GM19035 (cell line): ENCODE results near the gene SEL1L3.

Source experiments
- ATAC-seq: cut with Tn5 transposase; IDR thresholded peaks from one replicate; pipeline ENCODE4 v1.9.1; 2021; ENCODE audit not compliant: unreplicated experiment

The SEL1L3 gene

DNA sequence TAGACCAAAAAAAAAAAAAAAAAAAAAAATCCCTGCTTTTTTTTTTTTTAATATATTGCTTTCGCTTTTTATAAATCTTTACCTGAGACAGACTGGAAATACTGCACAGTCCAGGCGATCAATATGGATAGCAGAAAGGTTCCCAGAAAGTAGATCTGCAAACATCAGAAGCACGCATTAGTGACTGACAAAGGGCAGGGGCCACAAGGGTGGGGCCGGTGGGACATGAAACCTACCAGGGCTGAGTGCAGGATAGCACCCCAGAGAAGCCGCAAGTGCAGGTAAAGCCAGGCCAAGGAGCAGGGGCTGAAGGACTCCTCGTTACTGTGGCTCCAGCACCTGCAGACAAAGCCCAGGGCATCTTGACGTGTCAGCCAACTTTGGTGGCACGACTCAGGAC lies 105.3 kb downstream of the SEL1L3 start:
- no peak for ATAC-seq

DNA sequence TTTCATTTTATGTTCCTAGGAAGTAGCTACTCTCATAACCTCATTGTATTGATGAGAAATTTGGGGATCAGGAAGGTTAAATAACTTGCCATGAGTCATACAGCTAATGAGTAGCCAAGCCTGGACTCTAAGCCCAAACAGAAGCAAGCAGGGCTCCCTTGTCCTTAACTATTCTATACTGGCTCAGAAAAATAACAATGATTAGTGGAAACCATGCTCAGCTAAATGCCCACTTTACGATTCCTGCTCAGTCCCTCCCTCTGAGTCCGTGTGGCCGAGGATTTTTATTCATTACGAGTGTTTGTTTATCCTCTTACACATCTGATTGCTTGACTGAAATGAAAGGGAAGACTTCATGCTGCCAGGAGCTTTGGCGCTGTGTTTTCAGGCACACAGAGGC lies 106.3 kb downstream of the SEL1L3 start:
- no peak for ATAC-seq

DNA sequence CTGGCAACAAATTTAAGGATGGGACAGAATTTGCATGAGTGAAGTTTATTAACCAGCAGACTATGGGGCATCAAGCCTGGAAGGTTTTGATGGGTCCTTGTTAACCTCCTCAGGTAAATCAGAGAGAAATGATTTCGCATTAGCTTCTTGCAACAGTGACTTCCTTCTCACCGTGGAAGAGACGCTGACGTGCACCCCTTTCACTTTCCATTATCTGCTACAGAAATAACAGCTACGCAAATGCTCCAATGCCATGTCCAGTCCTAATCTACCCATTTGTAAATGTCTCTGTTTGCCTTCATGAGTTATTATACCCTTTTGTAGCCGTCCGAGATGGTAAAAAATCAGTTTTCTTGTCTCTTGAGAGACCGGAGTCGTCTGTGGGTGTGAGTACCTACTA lies 106.9 kb downstream of the SEL1L3 start:
- no peak for ATAC-seq

DNA sequence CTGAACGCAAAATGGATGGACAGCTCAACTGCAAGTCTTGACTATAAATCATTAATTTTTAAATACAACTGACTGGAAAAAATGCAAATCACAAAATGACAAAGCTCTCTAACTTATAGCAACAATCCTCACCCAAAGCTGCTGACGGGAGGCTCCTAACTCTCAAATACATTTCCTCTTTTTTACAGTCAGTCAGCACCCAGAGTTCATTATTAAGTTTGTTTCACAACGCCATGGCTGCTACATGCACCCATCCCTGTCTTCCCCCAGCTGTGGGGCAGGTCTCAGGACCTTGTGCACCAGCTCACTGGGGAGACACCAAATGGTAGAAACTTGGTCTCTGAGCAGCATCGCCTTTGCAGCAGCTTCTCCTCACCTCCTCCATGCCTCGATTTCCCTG lies 109.5 kb downstream of the SEL1L3 start:
- ATAC-seq, result no peak

DNA sequence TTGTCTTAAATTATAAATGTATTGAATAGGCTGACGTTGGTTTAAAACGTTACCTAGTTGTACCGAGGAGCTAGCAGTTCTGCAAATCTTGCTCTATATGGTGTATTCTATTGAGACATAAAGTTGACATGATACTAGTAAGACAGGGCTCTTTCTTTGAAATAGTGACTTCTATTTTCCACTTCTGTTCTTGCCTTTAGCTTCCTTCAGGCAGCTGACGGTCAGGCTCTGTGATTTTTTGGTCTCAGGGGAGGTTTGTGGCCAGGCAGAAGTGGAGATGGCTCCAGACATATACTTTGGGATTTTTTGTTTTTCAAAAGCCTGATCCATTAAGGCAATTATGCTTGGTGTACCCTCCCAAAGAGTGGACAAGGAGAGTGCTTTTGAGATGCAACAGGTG lies 111.9 kb downstream of the SEL1L3 start:
- no peak for ATAC-seq

DNA sequence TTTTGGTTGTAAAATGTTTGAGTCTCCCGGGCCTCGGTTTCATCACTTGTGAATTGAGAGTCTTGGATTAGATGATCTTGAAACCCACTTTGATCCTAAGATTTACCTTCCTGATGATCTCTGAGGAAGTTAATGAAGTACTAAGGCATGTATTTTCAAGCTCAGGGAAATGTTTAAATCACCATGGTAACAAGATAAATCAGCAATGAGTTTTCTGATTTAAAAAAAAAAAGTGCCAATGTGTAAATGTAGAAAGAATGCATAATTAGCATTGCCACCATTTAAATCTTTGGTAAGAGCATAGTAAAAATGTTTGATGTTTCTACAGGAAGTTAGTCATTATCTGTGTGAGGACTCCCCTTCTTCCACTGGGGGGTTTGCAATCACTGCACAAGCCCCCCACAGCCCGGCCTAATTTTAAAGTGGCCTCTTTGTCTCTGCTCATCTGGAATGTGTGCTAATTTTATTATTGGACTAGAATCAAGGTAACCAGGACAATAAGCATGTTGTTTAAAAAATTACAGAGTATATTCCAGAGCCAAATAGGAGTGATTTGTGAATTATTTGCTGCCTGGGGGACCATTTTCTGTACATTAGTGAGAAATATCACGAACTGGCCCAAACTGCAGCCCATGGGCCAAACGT lies 113.5 kb downstream of the SEL1L3 start:
- ATAC-seq, result no peak

DNA sequence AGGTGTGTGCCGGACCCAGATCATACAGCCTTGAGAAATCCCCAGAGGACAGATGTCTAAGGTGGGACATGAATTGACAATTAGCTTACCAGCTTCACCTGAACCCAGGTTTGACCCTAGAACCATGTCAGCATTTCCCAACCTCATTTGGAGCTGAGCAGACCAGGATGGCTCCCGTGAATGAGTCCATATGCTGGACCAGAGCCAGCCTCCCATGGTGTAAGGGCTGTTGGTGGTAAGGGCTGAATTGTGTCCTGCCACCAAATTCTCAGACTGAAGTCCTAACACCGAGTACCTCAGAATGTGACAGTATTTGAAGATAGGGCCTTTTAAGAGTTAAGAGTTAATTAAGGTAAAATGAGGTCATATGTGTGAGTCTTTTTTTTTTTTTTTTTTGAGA lies 118.8 kb downstream of the SEL1L3 start:
- ATAC-seq, result no peak

DNA sequence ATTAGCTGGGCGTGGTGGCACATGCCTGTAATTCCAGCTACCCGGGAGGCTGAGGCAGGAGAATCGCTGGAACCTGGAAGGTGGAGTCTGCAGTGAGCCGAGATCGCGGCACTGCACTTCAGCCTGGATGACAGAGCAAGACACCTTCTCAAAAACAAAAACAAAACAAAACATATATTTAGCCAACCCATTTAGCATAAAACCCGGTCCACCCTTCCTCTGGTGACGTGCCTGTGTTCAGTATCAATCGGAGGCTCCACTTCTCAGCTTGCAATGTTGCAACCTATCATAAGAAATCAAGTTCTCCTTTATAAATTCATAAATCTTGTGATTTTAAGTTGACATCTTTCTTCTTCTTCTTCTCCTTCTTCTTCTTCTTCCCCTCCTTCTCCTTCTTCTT lies 133.2 kb downstream of the SEL1L3 start:
- no peak for ATAC-seq

DNA sequence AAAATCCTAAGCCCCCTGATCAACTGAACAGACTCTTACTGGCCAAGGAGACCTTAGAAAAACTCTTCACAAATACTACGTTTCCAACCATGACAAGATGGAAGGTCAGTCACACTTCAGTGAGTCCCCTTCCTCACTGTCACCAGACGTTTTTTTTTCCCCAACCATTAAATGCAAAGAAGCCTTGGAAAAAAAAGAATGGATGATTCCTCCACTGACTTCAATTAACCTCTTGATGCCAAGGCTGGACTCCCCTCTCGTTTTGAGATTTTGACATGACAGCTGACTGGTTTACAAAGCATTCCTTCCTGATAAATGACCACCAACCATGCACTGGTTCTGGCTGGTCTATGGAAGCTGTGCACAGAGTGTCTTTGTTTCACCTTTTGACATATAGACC lies 133.9 kb downstream of the SEL1L3 start:
- ATAC-seq, result no peak

DNA sequence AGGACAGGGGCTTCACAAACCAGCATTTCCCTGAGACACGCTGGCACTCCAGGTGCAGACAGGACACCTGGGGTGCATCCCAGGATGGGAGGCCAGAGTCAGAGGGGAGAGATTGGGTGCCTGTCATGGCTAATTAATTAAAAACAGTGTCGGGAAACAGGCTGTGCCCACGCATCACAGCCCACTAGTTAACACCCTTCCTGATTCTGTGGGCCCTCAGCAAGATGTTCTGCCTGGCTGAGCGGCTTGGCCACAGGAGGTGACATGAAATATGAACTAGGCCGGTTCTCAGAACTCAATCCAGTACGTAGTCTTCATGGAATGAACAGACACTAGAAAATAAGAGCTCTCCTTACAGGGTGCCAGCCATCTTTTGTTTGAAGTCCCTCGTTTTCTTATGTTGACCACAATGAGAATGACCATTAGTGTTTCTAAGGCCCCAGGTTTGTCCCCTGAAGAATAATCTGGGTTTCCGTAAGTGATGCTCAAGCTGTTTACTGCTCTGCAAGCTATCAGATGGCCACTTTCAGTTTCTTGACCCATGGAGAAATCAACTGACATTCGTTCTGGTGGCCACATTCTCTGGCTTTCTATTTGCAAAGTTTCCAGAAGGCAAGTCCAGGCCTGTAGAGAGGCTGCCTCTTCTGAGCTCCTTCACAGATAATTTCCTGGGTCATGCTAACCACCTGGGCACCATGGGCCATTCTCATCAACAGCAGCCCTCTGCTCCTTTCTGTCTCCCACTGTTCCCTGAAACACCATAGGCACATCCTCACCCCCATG lies 134.9 kb downstream of the SEL1L3 start:
- peak; percentile 42 for ATAC-seq

DNA sequence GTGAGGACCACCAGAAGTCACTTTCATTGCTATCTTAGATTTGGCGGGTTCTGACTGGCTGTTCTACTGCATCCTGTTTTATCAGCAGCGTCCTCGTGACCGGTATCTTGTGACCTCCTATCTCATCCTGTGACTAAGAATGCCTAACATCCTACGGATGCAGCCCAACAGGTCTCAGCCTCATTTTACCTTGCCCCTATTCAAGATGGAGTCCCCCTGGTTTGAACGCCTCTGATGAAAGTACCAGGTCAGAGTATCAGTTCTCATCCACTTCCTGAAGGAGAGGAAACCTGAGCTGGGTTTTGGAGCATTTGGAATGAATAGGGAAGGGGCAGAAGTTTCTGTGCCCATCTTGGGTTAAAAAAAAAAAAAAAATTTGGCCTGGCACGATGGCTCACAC lies 136.9 kb downstream of the SEL1L3 start:
- ATAC-seq, result no peak

DNA sequence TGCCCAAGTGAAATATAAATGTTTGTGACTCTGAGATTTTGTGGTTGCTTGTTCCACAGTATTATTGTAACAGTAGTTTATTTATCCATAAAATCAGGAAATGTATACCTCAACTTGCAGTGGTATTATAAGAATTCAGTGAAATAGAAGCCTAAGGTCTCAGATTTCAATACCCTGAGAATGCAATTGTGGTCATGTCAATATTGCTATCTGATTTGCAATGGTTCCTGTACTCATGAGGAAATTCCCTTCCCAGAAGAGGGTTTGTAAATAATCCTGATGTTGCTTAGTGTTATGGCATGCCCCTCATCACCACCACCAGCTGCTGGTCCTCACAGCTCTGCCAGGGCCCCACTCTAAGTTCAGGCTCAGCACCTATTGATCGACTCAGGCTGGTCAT lies 139.4 kb downstream of the SEL1L3 start:
- no peak for ATAC-seq

DNA sequence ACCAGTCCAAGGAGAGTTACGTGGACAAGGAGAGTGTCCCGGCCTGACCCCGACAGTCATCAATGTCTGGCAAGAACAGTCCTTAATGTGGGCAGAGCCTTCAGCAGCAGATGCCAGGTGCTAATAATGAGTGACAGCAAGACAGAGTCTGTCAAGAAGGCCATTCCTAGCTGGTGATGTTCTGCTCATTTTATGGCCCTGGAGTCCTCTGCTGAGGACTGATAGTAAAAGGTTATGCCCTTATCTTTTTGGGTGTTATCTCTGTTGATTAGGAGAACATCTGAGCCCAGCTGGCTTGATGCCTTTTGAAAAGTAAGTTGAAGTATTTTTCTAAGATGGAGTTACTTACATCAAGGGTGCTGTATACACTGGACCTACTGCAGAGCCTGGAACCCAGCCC lies 139.8 kb downstream of the SEL1L3 start:
- no peak for ATAC-seq

DNA sequence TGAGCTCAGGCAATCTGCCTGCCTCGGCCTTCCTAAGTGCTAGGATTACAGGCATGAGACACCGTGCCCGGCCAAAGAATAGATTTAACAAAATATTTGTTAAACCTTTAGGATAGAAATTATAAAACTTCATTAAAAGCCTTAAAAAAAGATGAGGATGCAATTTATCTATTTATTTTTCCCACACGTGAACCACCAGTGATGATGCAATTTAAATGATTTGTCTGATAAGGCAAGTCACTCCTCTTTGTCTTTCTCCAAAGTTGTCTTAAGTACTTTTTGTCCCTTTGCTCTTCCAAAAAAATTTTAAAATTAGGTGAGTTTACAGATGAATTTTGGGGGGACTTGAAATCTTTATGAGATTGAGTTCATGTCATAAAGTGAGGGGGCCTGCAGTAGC lies 149.0 kb downstream of the SEL1L3 start:
- ATAC-seq, result no peak

DNA sequence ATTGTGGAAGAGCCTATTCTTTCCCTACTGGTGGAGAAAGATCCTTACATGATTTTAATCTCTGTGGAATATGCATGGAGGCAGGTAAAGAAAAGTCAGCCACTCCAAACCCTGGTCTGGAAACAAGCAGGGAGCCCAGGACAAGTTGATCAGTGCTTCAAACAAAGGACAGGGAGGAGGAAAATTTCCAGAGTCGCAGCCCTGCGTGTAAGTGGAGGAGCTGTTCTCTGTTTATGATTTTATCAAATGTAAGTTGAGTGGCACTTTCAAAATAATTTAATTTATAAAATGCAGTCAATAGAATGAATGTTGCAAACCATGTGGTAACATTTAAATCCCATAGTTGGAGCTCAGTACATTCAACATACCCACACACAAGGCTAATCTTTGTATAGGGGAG lies 150.2 kb downstream of the SEL1L3 start:
- no peak for ATAC-seq

DNA sequence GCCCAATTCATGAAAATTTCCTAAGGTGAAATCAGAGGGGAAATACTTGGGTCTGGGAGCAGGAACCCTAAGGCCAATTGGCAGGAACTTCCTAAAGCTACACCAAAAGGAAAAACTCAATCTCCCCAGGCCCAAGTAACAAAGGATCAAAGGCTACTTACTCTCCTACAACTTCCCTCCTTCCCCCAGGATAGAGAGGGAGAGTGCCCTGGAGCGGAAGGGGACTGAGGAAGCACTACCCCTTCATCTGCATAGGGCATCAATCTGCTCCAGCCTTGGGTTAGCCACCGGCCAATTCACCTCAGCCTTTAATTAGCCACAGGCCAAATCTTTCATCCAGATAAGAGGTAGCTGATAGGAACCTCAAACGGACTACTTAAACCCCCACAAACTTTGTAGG lies 152.2 kb downstream of the SEL1L3 start:
- no peak for ATAC-seq

DNA sequence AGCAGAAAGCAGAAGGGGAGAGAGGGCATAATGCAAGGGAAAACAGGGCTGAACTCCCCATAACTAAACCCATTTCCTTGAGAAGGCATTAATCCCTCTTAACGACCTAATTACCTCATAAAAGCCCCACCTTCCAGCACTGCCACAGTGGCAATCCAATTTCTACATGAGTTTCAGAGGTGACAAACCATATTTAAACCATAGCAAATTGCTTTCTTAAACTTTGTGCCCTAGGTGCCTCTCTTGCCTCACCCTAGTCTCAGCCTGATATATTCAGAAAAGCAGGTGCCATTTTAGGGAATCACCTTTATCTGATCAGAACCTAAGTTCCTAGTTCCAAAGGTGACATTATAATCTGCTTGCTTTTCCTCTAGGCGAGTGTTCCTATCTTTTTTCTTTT lies 158.3 kb downstream of the SEL1L3 start:
- ATAC-seq, result no peak

DNA sequence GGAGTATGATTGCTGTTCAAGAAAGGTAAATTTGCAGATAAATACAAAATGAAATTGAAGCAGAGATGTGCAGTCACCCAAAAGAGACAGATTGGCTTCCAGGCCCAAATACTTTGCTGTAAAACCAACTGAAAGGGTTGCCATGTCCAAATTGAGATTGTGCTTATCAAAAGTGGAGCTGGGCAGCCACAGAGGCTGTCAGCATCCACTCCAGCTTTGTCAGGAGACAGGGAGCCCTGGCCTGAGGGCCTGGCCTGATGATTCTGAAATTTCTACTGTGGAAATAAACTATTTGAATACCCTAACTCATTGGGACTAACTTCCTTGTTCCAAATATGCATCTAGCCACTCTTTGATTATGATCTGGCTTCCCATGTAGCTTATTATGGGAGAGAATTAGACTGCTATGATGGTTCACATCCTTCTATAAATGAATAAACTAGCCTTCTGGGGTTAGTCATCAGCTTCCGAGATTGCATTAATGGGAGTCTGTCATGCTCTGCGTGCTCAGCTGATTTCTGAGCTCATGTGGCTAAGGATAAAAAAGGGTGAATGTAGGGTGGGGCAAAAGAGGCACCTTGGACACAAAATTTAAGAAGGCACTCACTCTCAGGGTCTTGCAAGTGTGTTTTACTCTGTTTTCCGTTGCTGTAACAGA lies 158.9 kb downstream of the SEL1L3 start:
- no peak for ATAC-seq

DNA sequence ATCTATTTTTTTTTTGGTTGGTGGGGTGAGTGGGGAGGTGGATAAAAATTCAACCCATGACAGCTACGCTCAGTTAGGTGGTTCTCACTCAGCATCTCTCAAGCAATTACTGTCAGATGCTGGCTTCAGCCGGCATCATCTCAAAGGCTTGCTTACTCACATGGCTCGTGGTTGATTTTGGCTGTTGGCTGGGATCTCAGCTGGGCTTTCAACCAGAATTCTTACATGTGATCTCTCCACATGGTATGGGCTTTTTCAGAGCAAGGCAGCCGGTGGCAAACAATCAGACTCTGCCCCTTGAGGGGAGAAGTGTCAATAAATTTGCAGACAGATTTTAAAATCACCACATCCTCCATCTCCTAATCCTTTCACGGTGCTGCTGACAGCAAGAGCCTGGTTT lies 159.9 kb downstream of the SEL1L3 start:
- no peak for ATAC-seq

DNA sequence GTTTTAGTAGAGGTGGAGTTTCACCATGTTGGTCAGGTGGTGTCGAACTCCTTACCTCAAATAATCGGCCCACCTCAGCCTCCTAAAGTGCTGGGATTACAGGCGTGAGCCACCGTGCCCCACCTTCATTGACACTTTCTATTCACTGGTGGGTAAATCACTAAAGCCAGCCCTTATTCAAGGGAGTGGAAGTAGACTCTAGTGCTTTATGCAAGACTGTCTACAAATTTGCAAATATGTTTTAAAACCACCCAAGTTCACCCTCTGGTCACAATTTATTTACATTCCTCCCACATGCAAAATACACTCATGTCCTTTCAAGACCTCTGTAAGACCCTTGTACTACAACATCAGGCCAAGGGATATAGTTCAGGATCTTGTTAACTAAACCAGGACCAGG lies 162.1 kb downstream of the SEL1L3 start:
- no peak for ATAC-seq

DNA sequence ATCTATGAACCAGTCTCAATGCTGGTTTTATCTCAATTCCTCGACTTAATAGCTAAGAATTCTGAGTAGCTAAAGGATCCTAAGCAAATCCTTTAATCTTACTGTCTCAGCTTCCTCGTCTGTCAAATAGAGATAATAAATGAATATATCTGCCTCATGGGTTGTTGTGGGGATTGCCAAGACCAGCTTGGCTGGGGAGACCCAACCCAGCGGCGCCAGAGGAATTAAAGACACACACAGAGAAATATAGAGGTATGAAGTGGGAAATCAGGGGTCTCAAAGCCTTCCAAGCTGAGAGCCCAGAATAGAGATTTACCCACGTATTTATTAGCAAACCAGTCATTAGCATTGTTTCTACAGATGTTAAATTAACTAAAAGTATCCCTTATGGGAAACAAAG lies 165.3 kb downstream of the SEL1L3 start:
- ATAC-seq, result no peak
